NOMO-1 treated with dmso at 0.1 percent for 144 hours (cell line): ENCODE measurements around the gene GLTPD2.

Source experiments
- DNase-seq: peaks from one replicate; lab custom pipeline; 2025; ENCODE audit not compliant: unreplicated experiment; lab: John Stamatoyannopoulos, UW

The GLTPD2 gene

GRCh38 chr17:4769628-4770027, 19.1 kb upstream of the GLTPD2 start:
- no peak for DNase-seq

GRCh38 chr17:4771519-4772234, 17.1 kb upstream of the GLTPD2 start, which contains the start of gene TM4SF5:
TM4SF5 (plus strand) TSS chr17:4771886; CDS start chr17:4771923, 37 bp downstream.
- DNase-seq = no peak

GRCh38 chr17:4772235-4772613, 16.5 kb upstream of the GLTPD2 start:
- DNase-seq = no peak

- no peak for DNase-seq
Measured at GRCh38 chr17:4777969-4778760, 10.6 kb upstream of the GLTPD2 start.

GRCh38 chr17:4780325-4780955, 8.3 kb upstream of the GLTPD2 start:
- DNase-seq = no peak

GRCh38 chr17:4782652-4783051, 6.1 kb upstream of the GLTPD2 start:
- DNase-seq = no peak

GRCh38 chr17:4785311-4786105, 3.3 kb upstream of the GLTPD2 start:
- DNase-seq = no peak

GRCh38 chr17:4786106-4786511, 2.7 kb upstream of the GLTPD2 start, which contains the start of gene VMO1:
VMO1 (minus strand) TSS chr17:4786364; CDS start chr17:4786352, 12 bp downstream.
- no peak for DNase-seq

GRCh38 chr17:4786516-4786915, 2.2 kb upstream of the GLTPD2 start:
- DNase-seq = no peak

- DNase-seq = no peak
Measured at GRCh38 chr17:4788159-4788806, 481 bp upstream of the GLTPD2 start.

GRCh38 chr17:4789701-4789950, 862 bp downstream of the GLTPD2 start:
- no peak for DNase-seq

- peak; percentile 79 for DNase-seq
Measured at GRCh38 chr17:4789951-4790704, 1.4 kb downstream of the GLTPD2 start.

- DNase-seq = no peak
Measured at GRCh38 chr17:4790705-4791088, 1.9 kb downstream of the GLTPD2 start.

- DNase-seq = no peak
Measured at GRCh38 chr17:4795168-4795567, 6.4 kb downstream of the GLTPD2 start.

GRCh38 chr17:4796552-4796920, 7.8 kb downstream of the GLTPD2 start:
- no peak for DNase-seq

GRCh38 chr17:4800462-4801196, 11.9 kb downstream of the GLTPD2 start:
- no peak for DNase-seq

GRCh38 chr17:4802228-4802627, 13.5 kb downstream of the GLTPD2 start, which contains the start of gene C17orf114:
C17orf114 (minus strand) TSS chr17:4802328.
- DNase-seq = no peak

- DNase-seq = no peak
Measured at GRCh38 chr17:4806456-4806776, 17.7 kb downstream of the GLTPD2 start.

GRCh38 chr17:4806777-4807604, 18.2 kb downstream of the GLTPD2 start, which contains the start of gene PLD2:
PLD2 (plus strand) TSS chr17:4807152; CDS start chr17:4807773, 621 bp downstream.
- peak; percentile 80 for DNase-seq
